GM23338 (cell line): ENCODE results near the gene ULK4. TPM values are rescaled to one million over a fixed set of nuclear protein-coding genes. Genes with fewer than 3 reads are reported as not detected.

Experiments
- ATAC-seq: fragments of 200-7000 bp; cut with Tn5 transposase; 3 replicates; pipeline ENCODE4 v1.9.1; 2020
- DNase-seq: peaks from one replicate; pipeline ENCODE4 v3.0.0-alpha.2; 2015; ENCODE audit warnings: low spot score
- H2AFZ ChIP-seq: fragments of 200-600 bp; sonication (generic); 2 replicates; pipeline ENCODE4 v1.8.0; 2016; ENCODE audit warnings: antibody characterized with exemption, mild to moderate bottlenecking, moderate library complexity
- H3F3A ChIP-seq: fragments of 200-600 bp; sonication (generic); replicated peaks from 2 replicates; pipeline ENCODE4 v1.8.0; 2017; ENCODE audit warnings: antibody characterized with exemption, mixed run types, low read depth
- H3K27ac ChIP-seq: fragments of 200-600 bp; sonication (generic); 2 replicates; pipeline ENCODE4 v1.6.1; 2016; ENCODE audit warnings: low read depth
- H3K27me3 ChIP-seq: fragments of 200-600 bp; sonication (generic); 2 replicates; pipeline ENCODE4 v1.8.0; 2016; ENCODE audit warnings: mild to moderate bottlenecking, mixed run types, moderate library complexity; ENCODE audit not compliant: insufficient read depth
- H3K36me3 ChIP-seq: fragments of 200-600 bp; sonication (generic); 2 replicates; pipeline ENCODE4 v1.8.0; 2016; ENCODE audit warnings: mild to moderate bottlenecking; ENCODE audit not compliant: insufficient read depth
- H3K4me1 ChIP-seq: fragments of 200-600 bp; sonication (generic); 2 replicates; pipeline ENCODE4 v1.8.0; 2016; ENCODE audit warnings: mild to moderate bottlenecking, moderate library complexity; ENCODE audit not compliant: insufficient read depth
- H3K4me2 ChIP-seq: fragments of 200-600 bp; sonication (generic); 2 replicates; pipeline ENCODE4 v1.7.1; 2017; ENCODE audit warnings: mixed run types
- H3K4me3 ChIP-seq: fragments of 200-600 bp; sonication (generic); 2 replicates; pipeline ENCODE4 v1.6.1; 2016; ENCODE audit warnings: mixed run types
- H3K79me2 ChIP-seq: fragments of 200-600 bp; sonication (generic); replicated peaks from 2 replicates; pipeline ENCODE4 v1.8.0; 2017; ENCODE audit warnings: mild to moderate bottlenecking; ENCODE audit not compliant: insufficient read depth
- H3K9me2 ChIP-seq: fragments of 200-600 bp; sonication (generic); 2 replicates; pipeline ENCODE4 v1.8.0; 2017; ENCODE audit not compliant: insufficient read depth
- H4K20me1 ChIP-seq: fragments of 200-600 bp; sonication (generic); replicated peaks from 2 replicates; pipeline ENCODE4 v1.8.0; 2017; ENCODE audit warnings: mild to moderate bottlenecking; ENCODE audit not compliant: insufficient read depth
- H3K27ac Mint-ChIP-seq: 2 replicates; pipeline ENCODE4 v1.8.0; 2020; ENCODE audit warnings: inconsistent platforms, mild to moderate bottlenecking, moderate library complexity, mixed read lengths
- H3K27me3 Mint-ChIP-seq: 3 replicates; pipeline ENCODE4 v1.8.0; 2022; ENCODE audit warnings: low read depth, mild to moderate bottlenecking, moderate library complexity, mixed read lengths, inconsistent platforms; ENCODE audit not compliant: insufficient read depth, poor library complexity
- H3K36me3 Mint-ChIP-seq: 3 replicates; pipeline ENCODE4 v1.8.0; 2021; ENCODE audit warnings: low read depth, mild to moderate bottlenecking, inconsistent platforms, moderate library complexity, mixed read lengths
- H3K4me1 Mint-ChIP-seq: 3 replicates; pipeline ENCODE4 v1.8.0; 2020; ENCODE audit warnings: mild to moderate bottlenecking, inconsistent platforms, mixed read lengths
- H3K4me3 Mint-ChIP-seq: 3 replicates; pipeline ENCODE4 v1.8.0; 2021; ENCODE audit warnings: moderate library complexity, mild to moderate bottlenecking, inconsistent platforms, mixed read lengths
- H3K9me3 Mint-ChIP-seq: 3 replicates; pipeline ENCODE4 v1.8.0; 2020; ENCODE audit warnings: moderate library complexity, mild to moderate bottlenecking, inconsistent platforms, mixed read lengths
- CREB1 ChIP-seq: fragments of 250-450 bp; sonication (Bioruptor Pico); IDR thresholded peaks from 2 replicates; pipeline ENCODE4 v1.5.0; 2020; ENCODE audit warnings: low read depth, mild to moderate bottlenecking, moderate library complexity
- EZH2 ChIP-seq: fragments of 200-600 bp; sonication (generic); IDR thresholded peaks from one replicate; pipeline ENCODE4 v1.8.0; 2017; ENCODE audit warnings: antibody characterized with exemption, mild to moderate bottlenecking, low read depth; ENCODE audit not compliant: unreplicated experiment
- EZH2phosphoT487 ChIP-seq: fragments of 200-600 bp; sonication (generic); IDR thresholded peaks from one replicate; pipeline ENCODE4 v1.8.1; 2018; ENCODE audit warnings: antibody characterized with exemption; ENCODE audit not compliant: unreplicated experiment
- JUNB ChIP-seq: IDR thresholded peaks from one replicate; pipeline ENCODE4 v1.6.1; 2016; ENCODE audit warnings: antibody characterized with exemption; ENCODE audit not compliant: unreplicated experiment
- NANOG ChIP-seq: IDR thresholded peaks from 2 replicates; pipeline ENCODE4 v1.6.1; 2016; ENCODE audit warnings: antibody characterized with exemption, borderline replicate concordance
- POLR2AphosphoS5 ChIP-seq: IDR thresholded peaks from 2 replicates; pipeline ENCODE4 v1.6.1; 2016; ENCODE audit warnings: antibody characterized with exemption, low read depth
- STAT1 ChIP-seq: IDR thresholded peaks from one replicate; pipeline ENCODE4 v1.6.1; 2016; ENCODE audit warnings: antibody characterized with exemption; ENCODE audit not compliant: unreplicated experiment
- ZNF114 ChIP-seq: fragments of 250-450 bp; sonication (Bioruptor Pico); IDR thresholded peaks from 2 replicates; pipeline ENCODE4 v1.5.0; 2020; ENCODE audit warnings: mild to moderate bottlenecking, moderate library complexity
- ZNF331 ChIP-seq: fragments of 250-450 bp; sonication (Bioruptor Pico); IDR thresholded peaks from 2 replicates; pipeline ENCODE4 v1.5.0; 2020; ENCODE audit warnings: low read depth, mild to moderate bottlenecking, moderate library complexity
- polyA plus RNA-seq: library from polyadenylated mRNA; unstranded; fragments of >200 nt; fragmentation: Nextera tagmentation; extraction: Ambion mirVana; gene quantifications from 2 replicates; pipeline ENCODE4 v1.2.1, GENCODE V29; 2016
- total RNA-seq: library from RNA; depleted of rRNA; stranded (reverse); fragments of >200 nt; shearing (Covaris generic); gene quantifications from 2 replicates; pipeline ENCODE4 v1.2.3, GENCODE V29; 2014
- TF ChIP-seq, protein P1 (sequence below): fragments of 250-450 bp; sonication (Bioruptor Pico); IDR thresholded peaks from 2 replicates; pipeline ENCODE4 v1.5.0; 2020; ENCODE audit warnings: mild to moderate bottlenecking, moderate library complexity
- TF ChIP-seq, protein P2 (sequence below), 2 experiments: fragments of 200-600 bp in 1 of 2; sonication (generic) in 1 of 2; conservative IDR thresholded peaks; 2 replicates each; pipeline versions ENCODE4 v1.5.1 to v1.6.1; 2016 to 2017; ENCODE audit warnings: antibody characterized with exemption in 2 of 2, low read depth in 2 of 2, mild to moderate bottlenecking in 2 of 2, moderate library complexity in 1 of 2
- TF ChIP-seq, protein P3 (sequence below): IDR thresholded peaks from 2 replicates; pipeline ENCODE4 v1.6.1; 2016; ENCODE audit warnings: antibody characterized with exemption
- TF ChIP-seq, protein P4 (sequence below): IDR thresholded peaks from one replicate; pipeline ENCODE4 v1.6.1; 2018; ENCODE audit warnings: antibody characterized with exemption; ENCODE audit not compliant: unreplicated experiment

ULK4 gene
- total and polyA plus RNA-seq, 2 experiments from 2014 or later: 20.8 to 41.4 TPM

DNA sequence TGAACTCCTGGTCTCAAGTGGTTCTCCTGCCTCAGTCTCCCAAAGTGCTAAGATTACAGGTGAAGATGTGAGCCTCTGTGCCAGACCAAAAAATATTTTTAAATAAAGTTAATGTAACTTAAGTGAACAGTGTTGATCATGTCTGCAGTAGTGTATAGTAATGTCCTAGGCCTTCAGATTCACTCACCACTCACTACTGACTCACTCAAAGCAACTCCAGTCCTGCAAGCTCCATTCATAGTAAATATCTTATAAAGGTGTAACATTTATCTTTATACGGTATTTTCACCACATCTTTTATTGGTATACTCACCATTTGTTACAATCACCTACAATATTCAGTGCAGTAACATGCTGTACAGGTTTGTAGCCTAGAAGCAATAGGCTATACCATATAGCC is 264.2 kb downstream of the ULK4 start:
- ATAC-seq (no peak), DNase-seq (no peak)
- TF ChIP-seq POLR2AphosphoS5 (no peak), STAT1 (no peak), EZH2 (no peak), JUNB (no peak), ZNF331 (CRISPR knock-in tag) (no peak), EZH2phosphoT487 (no peak), ZNF114 (CRISPR knock-in tag) (no peak), NANOG (no peak), CREB1 (CRISPR knock-in tag) (no peak)
- TF ChIP-seq, protein P1, sequence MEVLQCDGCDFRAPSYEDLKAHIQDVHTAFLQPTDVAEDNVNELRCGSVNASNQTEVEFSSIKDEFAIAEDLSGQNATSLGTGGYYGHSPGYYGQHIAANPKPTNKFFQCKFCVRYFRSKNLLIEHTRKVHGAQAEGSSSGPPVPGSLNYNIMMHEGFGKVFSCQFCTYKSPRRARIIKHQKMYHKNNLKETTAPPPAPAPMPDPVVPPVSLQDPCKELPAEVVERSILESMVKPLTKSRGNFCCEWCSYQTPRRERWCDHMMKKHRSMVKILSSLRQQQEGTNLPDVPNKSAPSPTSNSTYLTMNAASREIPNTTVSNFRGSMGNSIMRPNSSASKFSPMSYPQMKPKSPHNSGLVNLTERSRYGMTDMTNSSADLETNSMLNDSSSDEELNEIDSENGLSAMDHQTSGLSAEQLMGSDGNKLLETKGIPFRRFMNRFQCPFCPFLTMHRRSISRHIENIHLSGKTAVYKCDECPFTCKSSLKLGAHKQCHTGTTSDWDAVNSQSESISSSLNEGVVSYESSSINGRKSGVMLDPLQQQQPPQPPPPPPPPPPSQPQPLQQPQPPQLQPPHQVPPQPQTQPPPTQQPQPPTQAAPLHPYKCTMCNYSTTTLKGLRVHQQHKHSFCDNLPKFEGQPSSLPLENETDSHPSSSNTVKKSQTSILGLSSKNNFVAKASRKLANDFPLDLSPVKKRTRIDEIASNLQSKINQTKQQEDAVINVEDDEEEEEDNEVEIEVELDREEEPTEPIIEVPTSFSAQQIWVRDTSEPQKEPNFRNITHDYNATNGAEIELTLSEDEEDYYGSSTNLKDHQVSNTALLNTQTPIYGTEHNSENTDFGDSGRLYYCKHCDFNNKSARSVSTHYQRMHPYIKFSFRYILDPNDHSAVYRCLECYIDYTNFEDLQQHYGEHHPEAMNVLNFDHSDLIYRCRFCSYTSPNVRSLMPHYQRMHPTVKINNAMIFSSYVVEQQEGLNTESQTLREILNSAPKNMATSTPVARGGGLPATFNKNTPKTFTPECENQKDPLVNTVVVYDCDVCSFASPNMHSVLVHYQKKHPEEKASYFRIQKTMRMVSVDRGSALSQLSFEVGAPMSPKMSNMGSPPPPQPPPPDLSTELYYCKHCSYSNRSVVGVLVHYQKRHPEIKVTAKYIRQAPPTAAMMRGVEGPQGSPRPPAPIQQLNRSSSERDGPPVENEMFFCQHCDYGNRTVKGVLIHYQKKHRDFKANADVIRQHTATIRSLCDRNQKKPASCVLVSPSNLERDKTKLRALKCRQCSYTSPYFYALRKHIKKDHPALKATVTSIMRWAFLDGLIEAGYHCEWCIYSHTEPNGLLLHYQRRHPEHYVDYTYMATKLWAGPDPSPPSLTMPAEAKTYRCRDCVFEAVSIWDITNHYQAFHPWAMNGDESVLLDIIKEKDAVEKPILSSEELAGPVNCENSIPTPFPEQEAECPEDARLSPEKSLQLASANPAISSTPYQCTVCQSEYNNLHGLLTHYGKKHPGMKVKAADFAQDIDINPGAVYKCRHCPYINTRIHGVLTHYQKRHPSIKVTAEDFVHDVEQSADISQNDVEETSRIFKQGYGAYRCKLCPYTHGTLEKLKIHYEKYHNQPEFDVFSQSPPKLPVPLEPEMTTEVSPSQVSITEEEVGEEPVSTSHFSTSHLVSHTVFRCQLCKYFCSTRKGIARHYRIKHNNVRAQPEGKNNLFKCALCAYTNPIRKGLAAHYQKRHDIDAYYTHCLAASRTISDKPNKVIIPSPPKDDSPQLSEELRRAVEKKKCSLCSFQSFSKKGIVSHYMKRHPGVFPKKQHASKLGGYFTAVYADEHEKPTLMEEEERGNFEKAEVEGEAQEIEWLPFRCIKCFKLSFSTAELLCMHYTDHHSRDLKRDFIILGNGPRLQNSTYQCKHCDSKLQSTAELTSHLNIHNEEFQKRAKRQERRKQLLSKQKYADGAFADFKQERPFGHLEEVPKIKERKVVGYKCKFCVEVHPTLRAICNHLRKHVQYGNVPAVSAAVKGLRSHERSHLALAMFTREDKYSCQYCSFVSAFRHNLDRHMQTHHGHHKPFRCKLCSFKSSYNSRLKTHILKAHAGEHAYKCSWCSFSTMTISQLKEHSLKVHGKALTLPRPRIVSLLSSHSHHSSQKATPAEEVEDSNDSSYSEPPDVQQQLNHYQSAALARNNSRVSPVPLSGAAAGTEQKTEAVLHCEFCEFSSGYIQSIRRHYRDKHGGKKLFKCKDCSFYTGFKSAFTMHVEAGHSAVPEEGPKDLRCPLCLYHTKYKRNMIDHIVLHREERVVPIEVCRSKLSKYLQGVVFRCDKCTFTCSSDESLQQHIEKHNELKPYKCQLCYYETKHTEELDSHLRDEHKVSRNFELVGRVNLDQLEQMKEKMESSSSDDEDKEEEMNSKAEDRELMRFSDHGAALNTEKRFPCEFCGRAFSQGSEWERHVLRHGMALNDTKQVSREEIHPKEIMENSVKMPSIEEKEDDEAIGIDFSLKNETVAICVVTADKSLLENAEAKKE (CRISPR knock-in tag): no peak
- TF ChIP-seq, protein P2, sequence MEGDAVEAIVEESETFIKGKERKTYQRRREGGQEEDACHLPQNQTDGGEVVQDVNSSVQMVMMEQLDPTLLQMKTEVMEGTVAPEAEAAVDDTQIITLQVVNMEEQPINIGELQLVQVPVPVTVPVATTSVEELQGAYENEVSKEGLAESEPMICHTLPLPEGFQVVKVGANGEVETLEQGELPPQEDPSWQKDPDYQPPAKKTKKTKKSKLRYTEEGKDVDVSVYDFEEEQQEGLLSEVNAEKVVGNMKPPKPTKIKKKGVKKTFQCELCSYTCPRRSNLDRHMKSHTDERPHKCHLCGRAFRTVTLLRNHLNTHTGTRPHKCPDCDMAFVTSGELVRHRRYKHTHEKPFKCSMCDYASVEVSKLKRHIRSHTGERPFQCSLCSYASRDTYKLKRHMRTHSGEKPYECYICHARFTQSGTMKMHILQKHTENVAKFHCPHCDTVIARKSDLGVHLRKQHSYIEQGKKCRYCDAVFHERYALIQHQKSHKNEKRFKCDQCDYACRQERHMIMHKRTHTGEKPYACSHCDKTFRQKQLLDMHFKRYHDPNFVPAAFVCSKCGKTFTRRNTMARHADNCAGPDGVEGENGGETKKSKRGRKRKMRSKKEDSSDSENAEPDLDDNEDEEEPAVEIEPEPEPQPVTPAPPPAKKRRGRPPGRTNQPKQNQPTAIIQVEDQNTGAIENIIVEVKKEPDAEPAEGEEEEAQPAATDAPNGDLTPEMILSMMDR (conservative IDR thresholded peaks at IDR 0.05; ENCODE audit: low read depth in 2 of 2): no peak
- TF ChIP-seq, protein P3, sequence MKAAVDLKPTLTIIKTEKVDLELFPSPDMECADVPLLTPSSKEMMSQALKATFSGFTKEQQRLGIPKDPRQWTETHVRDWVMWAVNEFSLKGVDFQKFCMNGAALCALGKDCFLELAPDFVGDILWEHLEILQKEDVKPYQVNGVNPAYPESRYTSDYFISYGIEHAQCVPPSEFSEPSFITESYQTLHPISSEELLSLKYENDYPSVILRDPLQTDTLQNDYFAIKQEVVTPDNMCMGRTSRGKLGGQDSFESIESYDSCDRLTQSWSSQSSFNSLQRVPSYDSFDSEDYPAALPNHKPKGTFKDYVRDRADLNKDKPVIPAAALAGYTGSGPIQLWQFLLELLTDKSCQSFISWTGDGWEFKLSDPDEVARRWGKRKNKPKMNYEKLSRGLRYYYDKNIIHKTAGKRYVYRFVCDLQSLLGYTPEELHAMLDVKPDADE: no peak
- TF ChIP-seq, protein P4, sequence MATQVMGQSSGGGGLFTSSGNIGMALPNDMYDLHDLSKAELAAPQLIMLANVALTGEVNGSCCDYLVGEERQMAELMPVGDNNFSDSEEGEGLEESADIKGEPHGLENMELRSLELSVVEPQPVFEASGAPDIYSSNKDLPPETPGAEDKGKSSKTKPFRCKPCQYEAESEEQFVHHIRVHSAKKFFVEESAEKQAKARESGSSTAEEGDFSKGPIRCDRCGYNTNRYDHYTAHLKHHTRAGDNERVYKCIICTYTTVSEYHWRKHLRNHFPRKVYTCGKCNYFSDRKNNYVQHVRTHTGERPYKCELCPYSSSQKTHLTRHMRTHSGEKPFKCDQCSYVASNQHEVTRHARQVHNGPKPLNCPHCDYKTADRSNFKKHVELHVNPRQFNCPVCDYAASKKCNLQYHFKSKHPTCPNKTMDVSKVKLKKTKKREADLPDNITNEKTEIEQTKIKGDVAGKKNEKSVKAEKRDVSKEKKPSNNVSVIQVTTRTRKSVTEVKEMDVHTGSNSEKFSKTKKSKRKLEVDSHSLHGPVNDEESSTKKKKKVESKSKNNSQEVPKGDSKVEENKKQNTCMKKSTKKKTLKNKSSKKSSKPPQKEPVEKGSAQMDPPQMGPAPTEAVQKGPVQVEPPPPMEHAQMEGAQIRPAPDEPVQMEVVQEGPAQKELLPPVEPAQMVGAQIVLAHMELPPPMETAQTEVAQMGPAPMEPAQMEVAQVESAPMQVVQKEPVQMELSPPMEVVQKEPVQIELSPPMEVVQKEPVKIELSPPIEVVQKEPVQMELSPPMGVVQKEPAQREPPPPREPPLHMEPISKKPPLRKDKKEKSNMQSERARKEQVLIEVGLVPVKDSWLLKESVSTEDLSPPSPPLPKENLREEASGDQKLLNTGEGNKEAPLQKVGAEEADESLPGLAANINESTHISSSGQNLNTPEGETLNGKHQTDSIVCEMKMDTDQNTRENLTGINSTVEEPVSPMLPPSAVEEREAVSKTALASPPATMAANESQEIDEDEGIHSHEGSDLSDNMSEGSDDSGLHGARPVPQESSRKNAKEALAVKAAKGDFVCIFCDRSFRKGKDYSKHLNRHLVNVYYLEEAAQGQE: no peak
- Histone ChIP-seq H3K4me1 (no peaks in the 10 kb centered on the region), H3F3A (no peaks in the 10 kb centered on the region), H4K20me1 (no peaks in the 10 kb centered on the region), H3K27me3 (no peaks in the 10 kb centered on the region), H2AFZ (no peak overlapping the region), H3K4me2 (no peak overlapping the region), H3K36me3 (no peaks in the 10 kb centered on the region), H3K9me2 (no peaks in the 10 kb centered on the region), H3K79me2 (no peaks in the 10 kb centered on the region), H3K27ac (no peak overlapping the region), H3K4me3 (no peak overlapping the region)
- Mint-ChIP-seq H3K4me3 (no peak overlapping the region), H3K4me1 (no peaks in the 10 kb centered on the region; the same call in 2 of the 3 replicates), H3K27ac (no peak overlapping the region), H3K9me3 (peaks cover 13% of the 10 kb centered on the region), H3K36me3 (peaks cover 21% of the 10 kb centered on the region), H3K27me3 (peaks cover 2% of the 10 kb centered on the region)
